ENCODE measurements around the gene ENTR1. TPM values are rescaled to one million over a fixed set of nuclear protein-coding genes. Genes with fewer than 3 reads are reported as not detected.
A peak's percentile ranks its signal among the peaks of the same experiment; 100 is the strongest.

Gene ENTR1
- polyA plus RNA-seq, 1 donor from 2014 or later = 63.7 TPM

GRCh38 chr9:136441191-136441680 lies 30.8 kb upstream of the ENTR1 start:
- H3F3A ChIP-seq (ENCODE audit: insufficient read depth, low read length, poor library complexity, severe bottlenecking) = no peaks in the 10 kb centered on the region
- no peak overlapping the region for H3K4me3 ChIP-seq (ENCODE audit: low read length)
- H3K4me2 ChIP-seq (ENCODE audit: low read length) = no peak overlapping the region
- no peak overlapping the region for H3K27ac ChIP-seq (ENCODE audit: low read length)
- no peaks in the 10 kb centered on the region for H3K9me3 ChIP-seq (ENCODE audit: low read length)
- TF ChIP-seq, protein P1, sequence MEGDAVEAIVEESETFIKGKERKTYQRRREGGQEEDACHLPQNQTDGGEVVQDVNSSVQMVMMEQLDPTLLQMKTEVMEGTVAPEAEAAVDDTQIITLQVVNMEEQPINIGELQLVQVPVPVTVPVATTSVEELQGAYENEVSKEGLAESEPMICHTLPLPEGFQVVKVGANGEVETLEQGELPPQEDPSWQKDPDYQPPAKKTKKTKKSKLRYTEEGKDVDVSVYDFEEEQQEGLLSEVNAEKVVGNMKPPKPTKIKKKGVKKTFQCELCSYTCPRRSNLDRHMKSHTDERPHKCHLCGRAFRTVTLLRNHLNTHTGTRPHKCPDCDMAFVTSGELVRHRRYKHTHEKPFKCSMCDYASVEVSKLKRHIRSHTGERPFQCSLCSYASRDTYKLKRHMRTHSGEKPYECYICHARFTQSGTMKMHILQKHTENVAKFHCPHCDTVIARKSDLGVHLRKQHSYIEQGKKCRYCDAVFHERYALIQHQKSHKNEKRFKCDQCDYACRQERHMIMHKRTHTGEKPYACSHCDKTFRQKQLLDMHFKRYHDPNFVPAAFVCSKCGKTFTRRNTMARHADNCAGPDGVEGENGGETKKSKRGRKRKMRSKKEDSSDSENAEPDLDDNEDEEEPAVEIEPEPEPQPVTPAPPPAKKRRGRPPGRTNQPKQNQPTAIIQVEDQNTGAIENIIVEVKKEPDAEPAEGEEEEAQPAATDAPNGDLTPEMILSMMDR (IDR thresholded peaks at IDR 0.05; ENCODE audit: poor library complexity, severe bottlenecking) = no peak
- TF ChIP-seq, protein P2, sequence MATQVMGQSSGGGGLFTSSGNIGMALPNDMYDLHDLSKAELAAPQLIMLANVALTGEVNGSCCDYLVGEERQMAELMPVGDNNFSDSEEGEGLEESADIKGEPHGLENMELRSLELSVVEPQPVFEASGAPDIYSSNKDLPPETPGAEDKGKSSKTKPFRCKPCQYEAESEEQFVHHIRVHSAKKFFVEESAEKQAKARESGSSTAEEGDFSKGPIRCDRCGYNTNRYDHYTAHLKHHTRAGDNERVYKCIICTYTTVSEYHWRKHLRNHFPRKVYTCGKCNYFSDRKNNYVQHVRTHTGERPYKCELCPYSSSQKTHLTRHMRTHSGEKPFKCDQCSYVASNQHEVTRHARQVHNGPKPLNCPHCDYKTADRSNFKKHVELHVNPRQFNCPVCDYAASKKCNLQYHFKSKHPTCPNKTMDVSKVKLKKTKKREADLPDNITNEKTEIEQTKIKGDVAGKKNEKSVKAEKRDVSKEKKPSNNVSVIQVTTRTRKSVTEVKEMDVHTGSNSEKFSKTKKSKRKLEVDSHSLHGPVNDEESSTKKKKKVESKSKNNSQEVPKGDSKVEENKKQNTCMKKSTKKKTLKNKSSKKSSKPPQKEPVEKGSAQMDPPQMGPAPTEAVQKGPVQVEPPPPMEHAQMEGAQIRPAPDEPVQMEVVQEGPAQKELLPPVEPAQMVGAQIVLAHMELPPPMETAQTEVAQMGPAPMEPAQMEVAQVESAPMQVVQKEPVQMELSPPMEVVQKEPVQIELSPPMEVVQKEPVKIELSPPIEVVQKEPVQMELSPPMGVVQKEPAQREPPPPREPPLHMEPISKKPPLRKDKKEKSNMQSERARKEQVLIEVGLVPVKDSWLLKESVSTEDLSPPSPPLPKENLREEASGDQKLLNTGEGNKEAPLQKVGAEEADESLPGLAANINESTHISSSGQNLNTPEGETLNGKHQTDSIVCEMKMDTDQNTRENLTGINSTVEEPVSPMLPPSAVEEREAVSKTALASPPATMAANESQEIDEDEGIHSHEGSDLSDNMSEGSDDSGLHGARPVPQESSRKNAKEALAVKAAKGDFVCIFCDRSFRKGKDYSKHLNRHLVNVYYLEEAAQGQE (IDR thresholded peaks at IDR 0.05; ENCODE audit: borderline replicate concordance) = no peak
- no peaks in the 10 kb centered on the region for H3K27me3 ChIP-seq (ENCODE audit: insufficient read depth, low read depth, low read length)
- H3K79me2 ChIP-seq (replicated peaks; ENCODE audit: insufficient read depth, low read length) = peaks cover 28% of the 10 kb centered on the region
- no peak overlapping the region for H3K9ac ChIP-seq (ENCODE audit: low read length)
- no peak overlapping the region for H2AFZ ChIP-seq (ENCODE audit: low read depth, low read length)
- H3K36me3 ChIP-seq (ENCODE audit: insufficient read depth, low read length) = peaks cover 6% of the 10 kb centered on the region
- no peaks in the 10 kb centered on the region for H3K9me2 ChIP-seq (ENCODE audit: insufficient read depth, low read length)
- H4K20me1 ChIP-seq (ENCODE audit: insufficient read depth) = no peaks in the 10 kb centered on the region

- H3F3A ChIP-seq (ENCODE audit: insufficient read depth, low read length, poor library complexity, severe bottlenecking) = no peaks in the 10 kb centered on the region
- TF ChIP-seq TAF1 (IDR thresholded peaks at IDR 0.05; ENCODE audit: low read depth) (no peak), EP300 (conservative IDR thresholded peaks at IDR 0.05; ENCODE audit: poor library complexity, severe bottlenecking) (no peak), MXI1 (conservative IDR thresholded peaks at IDR 0.05; ENCODE audit: poor library complexity, severe bottlenecking) (peak; percentile 57), POLR2AphosphoS5 (IDR thresholded peaks at IDR 0.05) (peak; percentile 59)
- TF ChIP-seq, protein P1 (IDR thresholded peaks at IDR 0.05; ENCODE audit: poor library complexity, severe bottlenecking) = peak; percentile 70
- H3K36me3 ChIP-seq (ENCODE audit: insufficient read depth, low read length) = no peaks in the 10 kb centered on the region
- H3K27ac ChIP-seq (ENCODE audit: low read length) = no peak within 1 kb of the TSS
- peak within 1 kb of the TSS; percentile 73 for H3K4me2 ChIP-seq (ENCODE audit: low read length)
- no peaks in the 10 kb centered on the region for H4K20me1 ChIP-seq (ENCODE audit: insufficient read depth)
- no peaks in the 10 kb centered on the region for H3K9me3 ChIP-seq (ENCODE audit: low read length)
- peak within 1 kb of the TSS; percentile 96 for H3K4me3 ChIP-seq (ENCODE audit: low read length)
- no peak within 1 kb of the TSS for H2AFZ ChIP-seq (ENCODE audit: low read depth, low read length)
- H3K79me2 ChIP-seq (replicated peaks; ENCODE audit: insufficient read depth, low read length) = peaks cover 32% of the 10 kb centered on the region
- peak within 1 kb of the TSS; percentile 79 for H3K9ac ChIP-seq (ENCODE audit: low read length)
- no peaks in the 10 kb centered on the region for H3K27me3 ChIP-seq (ENCODE audit: insufficient read depth, low read depth, low read length)
- H3K9me2 ChIP-seq (ENCODE audit: insufficient read depth, low read length) = no peaks in the 10 kb centered on the region
Observed at GRCh38 chr9:136439481-136440408, 29.3 kb upstream of the ENTR1 start, which contains the start of gene INPP5E. Gene INPP5E (minus strand): TSS chr9:136439845. CDS start chr9:136439419, 426 bp downstream.

Measured in neural cell (in vitro differentiated cells).